ENCODE measurements around the gene HSD17B1. TPM values are rescaled to one million over a fixed set of nuclear protein-coding genes. Genes with fewer than 3 reads are reported as not detected.

The HSD17B1 gene
- total RNA-seq, 1 experiment from 2014 or later: 2.3 TPM

- DNase-seq: no peak
- Mint-ChIP-seq H3K27ac (ENCODE audit: unreplicated experiment) (peak overlapping the region; percentile 45), H3K36me3 (ENCODE audit: insufficient read depth, unreplicated experiment) (peaks cover 13% of the 10 kb centered on the region), H3K4me1 (ENCODE audit: low read depth, unreplicated experiment) (peaks cover 47% of the 10 kb centered on the region), H3K27me3 (ENCODE audit: insufficient read depth, unreplicated experiment) (no peaks in the 10 kb centered on the region), H3K4me3 (ENCODE audit: unreplicated experiment) (no peak overlapping the region), H3K9me3 (ENCODE audit: unreplicated experiment) (no peaks in the 10 kb centered on the region)
- H3K36me3 ChIP-seq (ENCODE audit: control insufficient read depth, insufficient read depth, low read length): peaks cover 1% of the 10 kb centered on the region; the same call in 1 of the 2 replicates
- H3K4me3 ChIP-seq (ENCODE audit: low read depth, low read length): no peak overlapping the region
- H3K27me3 ChIP-seq (replicated peaks; ENCODE audit: control insufficient read depth, insufficient read depth, low read length): no peaks in the 10 kb centered on the region
- intact Hi-C loops (cut with micrococcal nuclease; ENCODE audit: unreplicated experiment): no loop called here
- TF ChIP-seq CTCF (IDR thresholded peaks at IDR 0.05; ENCODE audit: insufficient read depth in 1 of 2, low read depth in 1 of 2, low read length in 1 of 2, severe bottlenecking in 1 of 2, unreplicated experiment in 1 of 2): no peak
- POLR2A ChIA-PET: no interaction called here
- CTCF ChIA-PET: no interaction called here
- H3K9me3 ChIP-seq: no peaks in the 10 kb centered on the region
- H3K4me1 ChIP-seq: peaks cover 53% of the 10 kb centered on the region
- no TSS peak for BruUV-seq (replicated peaks)
Measured at GRCh38 chr17:42525221-42525620, 27.5 kb upstream of the HSD17B1 start.

GRCh38 chr17:42526031-42526444 is 26.7 kb upstream of the HSD17B1 start:
- POLR2A ChIA-PET: no interaction called here
- Mint-ChIP-seq H3K36me3 (ENCODE audit: insufficient read depth, unreplicated experiment) (peaks cover 13% of the 10 kb centered on the region), H3K9me3 (ENCODE audit: unreplicated experiment) (no peaks in the 10 kb centered on the region), H3K27ac (ENCODE audit: unreplicated experiment) (no peak overlapping the region), H3K4me1 (ENCODE audit: low read depth, unreplicated experiment) (peaks cover 47% of the 10 kb centered on the region), H3K4me3 (ENCODE audit: unreplicated experiment) (no peak overlapping the region), H3K27me3 (ENCODE audit: insufficient read depth, unreplicated experiment) (no peaks in the 10 kb centered on the region)
- intact Hi-C loops (cut with micrococcal nuclease; ENCODE audit: unreplicated experiment): no loop called here
- DNase-seq: no peak
- H3K4me3 ChIP-seq (ENCODE audit: low read depth, low read length): no peak overlapping the region
- H3K4me1 ChIP-seq: peaks cover 52% of the 10 kb centered on the region
- CTCF ChIA-PET: no interaction called here
- no TSS peak for BruUV-seq (replicated peaks)
- peaks cover 1% of the 10 kb centered on the region; the same call in 1 of the 2 replicates for H3K36me3 ChIP-seq (ENCODE audit: control insufficient read depth, insufficient read depth, low read length)
- no peaks in the 10 kb centered on the region for H3K27me3 ChIP-seq (replicated peaks; ENCODE audit: control insufficient read depth, insufficient read depth, low read length)
- no peaks in the 10 kb centered on the region for H3K9me3 ChIP-seq
- TF ChIP-seq CTCF (IDR thresholded peaks at IDR 0.05; ENCODE audit: insufficient read depth in 1 of 2, low read depth in 1 of 2, low read length in 1 of 2, severe bottlenecking in 1 of 2, unreplicated experiment in 1 of 2): no peak

GRCh38 chr17:42527932-42528331 is 24.8 kb upstream of the HSD17B1 start:
- no peak for TF ChIP-seq CTCF (IDR thresholded peaks at IDR 0.05; ENCODE audit: insufficient read depth in 1 of 2, low read depth in 1 of 2, low read length in 1 of 2, severe bottlenecking in 1 of 2, unreplicated experiment in 1 of 2)
- BruUV-seq (replicated peaks): no TSS peak
- H3K36me3 ChIP-seq (ENCODE audit: control insufficient read depth, insufficient read depth, low read length): no peaks in the 10 kb centered on the region; the same call in 1 of the 2 replicates
- Mint-ChIP-seq H3K4me3 (ENCODE audit: unreplicated experiment) (no peak overlapping the region), H3K36me3 (ENCODE audit: insufficient read depth, unreplicated experiment) (peaks cover 12% of the 10 kb centered on the region), H3K4me1 (ENCODE audit: low read depth, unreplicated experiment) (peaks cover 37% of the 10 kb centered on the region), H3K27ac (ENCODE audit: unreplicated experiment) (no peak overlapping the region), H3K9me3 (ENCODE audit: unreplicated experiment) (no peaks in the 10 kb centered on the region), H3K27me3 (ENCODE audit: insufficient read depth, unreplicated experiment) (no peaks in the 10 kb centered on the region)
- no peak overlapping the region for H3K4me3 ChIP-seq (ENCODE audit: low read depth, low read length)
- DNase-seq: no peak
- no peaks in the 10 kb centered on the region for H3K27me3 ChIP-seq (replicated peaks; ENCODE audit: control insufficient read depth, insufficient read depth, low read length)
- POLR2A ChIA-PET: no interaction called here
- CTCF ChIA-PET: interaction anchor here (0.6 to 1.3 kb wide), 22 partner anchors 8 to 1474 kb away, joined by 3 to 22 read pairs (median 5); partner anchors contain the start of genes CAVIN1, NAGLU, PSMC3IP and STAT3
- intact Hi-C loops (cut with micrococcal nuclease; ENCODE audit: unreplicated experiment): loop anchor here (1.0 kb wide), 1 partner anchor 205 kb away; no protein-coding TSS in a partner anchor
- H3K4me1 ChIP-seq: peaks cover 40% of the 10 kb centered on the region
- H3K9me3 ChIP-seq: no peaks in the 10 kb centered on the region
